ENCODE data around the gene CFAP46.

DNA sequence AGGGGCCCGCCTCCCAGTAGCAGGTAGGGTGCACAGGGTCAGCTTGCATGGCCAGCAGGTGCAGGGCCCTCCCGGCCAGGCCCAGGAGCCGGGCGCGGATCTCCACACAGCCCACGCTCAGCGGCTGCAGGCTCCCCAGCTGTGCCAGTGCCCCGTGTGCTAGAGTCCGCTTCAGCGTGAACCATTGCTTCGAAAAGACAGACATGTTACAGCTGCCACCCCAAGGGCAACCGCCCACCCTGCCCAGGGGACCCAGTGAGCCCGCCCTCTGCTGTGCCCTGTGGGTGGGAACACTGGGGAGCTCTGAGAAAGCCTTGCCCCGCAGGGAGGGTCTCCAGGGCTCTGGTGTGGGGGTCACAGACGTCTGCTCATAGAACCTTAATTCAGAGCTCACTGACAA lies 92.1 kb downstream of the CFAP46 start:
- TF ChIP-seq POLR2AphosphoS5 (IDR thresholded peaks at IDR 0.05; ENCODE audit: low read depth, low read length) (no peak), TAF1 (IDR thresholded peaks at IDR 0.05; ENCODE audit: borderline replicate concordance, insufficient read depth, low read length) (no peak), REST (IDR thresholded peaks at IDR 0.05; ENCODE audit: insufficient read depth in 1 of 2, low read depth in 2 of 2, low read length in 2 of 2) (no peak), SIN3A (IDR thresholded peaks at IDR 0.05; ENCODE audit: borderline replicate concordance, insufficient read depth, low read length) (no peak)
